Left ventricle myocardium inferior (tissue), 1 donor: ENCODE data around the gene KCNC1. TPM values are rescaled to one million over a fixed set of nuclear protein-coding genes. Genes with fewer than 3 reads are reported as not detected.

ENCODE experiments used
- DNase-seq: peaks from one replicate; pipeline ENCODE4 v3.0.0-alpha.2; 2020
- H3K27ac ChIP-seq: fragments of 200-600 bp; replicated peaks from 2 replicates; pipeline ENCODE4 v1.8.0; 2021
- H3K27me3 ChIP-seq: fragments of 200-600 bp; 2 replicates; pipeline ENCODE4 v1.8.0; 2021; ENCODE audit warnings: low read depth
- H3K36me3 ChIP-seq: fragments of 200-600 bp; 2 replicates; pipeline ENCODE4 v1.8.0; 2021
- H3K4me1 ChIP-seq: fragments of 200-600 bp; 2 replicates; pipeline ENCODE4 v1.8.0; 2021
- H3K4me3 ChIP-seq: fragments of 200-600 bp; 2 replicates; pipeline ENCODE4 v1.8.0; 2021; ENCODE audit warnings: mild to moderate bottlenecking, moderate library complexity
- H3K9me3 ChIP-seq: fragments of 200-600 bp; replicated peaks from 2 replicates; pipeline ENCODE4 v1.8.0; 2021
- intact Hi-C: fragments of 100-400 bp; cut with micrococcal nuclease; formaldehyde crosslinking; loops from one replicate; pipeline ENCODE4 v1.11.0; 2022
- total RNA-seq: library from RNA; stranded (reverse); fragmentation: NEBNext Ultra II Directional; extraction: Animal tissue kit (Norgen Biotek cat#: 25700); gene quantifications from one replicate; pipeline ENCODE4 v1.2.1, GENCODE V29; 2021
- TF ChIP-seq, protein P1 (sequence below): fragments of 200-600 bp; IDR thresholded peaks from 2 replicates; pipeline ENCODE4 v1.8.0; 2021; ENCODE audit warnings: antibody characterized with exemption, mild to moderate bottlenecking, borderline replicate concordance
- donor health status: DM: no; HTN: yes; CAD: no; lungs with severe emphysema.

The KCNC1 gene
- total RNA-seq, 1 donor from 2014 or later: not detected

DNA sequence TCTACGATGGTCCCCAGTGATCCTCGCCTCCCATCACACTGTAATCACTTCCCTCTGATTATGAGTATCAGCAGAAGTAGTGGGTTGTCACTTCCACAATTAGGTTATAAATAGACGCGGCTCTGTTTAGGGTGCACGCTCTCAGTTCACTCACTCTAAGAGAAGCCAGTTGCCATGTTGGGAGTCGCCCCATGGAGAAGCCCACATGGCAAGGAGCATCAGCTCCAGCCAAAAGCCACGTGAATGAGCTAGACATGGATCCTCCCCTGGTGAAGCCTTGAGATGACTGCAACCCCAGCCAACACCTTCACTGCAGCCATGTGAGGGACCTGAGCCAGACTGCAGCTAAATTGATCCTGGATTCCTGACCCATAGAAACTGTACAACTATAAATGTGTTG, 41.6 kb upstream of the KCNC1 start:
- H3K4me1 ChIP-seq: peaks cover 6% of the 10 kb centered on the region
- no peak overlapping the region for H3K27ac ChIP-seq
- TF ChIP-seq, protein P1, sequence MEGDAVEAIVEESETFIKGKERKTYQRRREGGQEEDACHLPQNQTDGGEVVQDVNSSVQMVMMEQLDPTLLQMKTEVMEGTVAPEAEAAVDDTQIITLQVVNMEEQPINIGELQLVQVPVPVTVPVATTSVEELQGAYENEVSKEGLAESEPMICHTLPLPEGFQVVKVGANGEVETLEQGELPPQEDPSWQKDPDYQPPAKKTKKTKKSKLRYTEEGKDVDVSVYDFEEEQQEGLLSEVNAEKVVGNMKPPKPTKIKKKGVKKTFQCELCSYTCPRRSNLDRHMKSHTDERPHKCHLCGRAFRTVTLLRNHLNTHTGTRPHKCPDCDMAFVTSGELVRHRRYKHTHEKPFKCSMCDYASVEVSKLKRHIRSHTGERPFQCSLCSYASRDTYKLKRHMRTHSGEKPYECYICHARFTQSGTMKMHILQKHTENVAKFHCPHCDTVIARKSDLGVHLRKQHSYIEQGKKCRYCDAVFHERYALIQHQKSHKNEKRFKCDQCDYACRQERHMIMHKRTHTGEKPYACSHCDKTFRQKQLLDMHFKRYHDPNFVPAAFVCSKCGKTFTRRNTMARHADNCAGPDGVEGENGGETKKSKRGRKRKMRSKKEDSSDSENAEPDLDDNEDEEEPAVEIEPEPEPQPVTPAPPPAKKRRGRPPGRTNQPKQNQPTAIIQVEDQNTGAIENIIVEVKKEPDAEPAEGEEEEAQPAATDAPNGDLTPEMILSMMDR: no peak
- no peak overlapping the region for H3K4me3 ChIP-seq
- intact Hi-C loops: no loop called here
- H3K36me3 ChIP-seq: no peaks in the 10 kb centered on the region
- no peak for DNase-seq
- H3K9me3 ChIP-seq: no peaks in the 10 kb centered on the region
- peaks cover 82% of the 10 kb centered on the region for H3K27me3 ChIP-seq

DNA sequence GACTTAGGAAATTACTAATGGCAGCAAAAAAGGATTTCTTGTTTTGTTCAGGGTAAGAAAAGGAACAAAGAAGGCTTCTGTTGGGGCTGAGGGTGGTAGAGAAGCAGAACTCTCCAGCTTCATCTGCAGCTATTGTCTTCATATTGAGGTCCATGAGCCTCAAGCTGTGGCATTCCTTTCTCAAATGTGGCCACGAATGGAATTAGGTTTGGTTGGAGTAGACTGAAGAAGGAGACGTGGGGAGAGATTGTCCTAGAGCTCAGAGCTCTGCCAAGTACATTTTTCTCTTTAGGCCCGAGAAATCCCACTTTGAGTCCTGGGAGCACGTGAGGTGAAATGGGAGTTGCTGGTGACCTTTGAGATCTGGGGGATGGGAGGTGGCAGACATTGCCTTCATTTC, 41.0 kb upstream of the KCNC1 start:
- TF ChIP-seq, protein P1: no peak
- H3K4me3 ChIP-seq: no peak overlapping the region
- intact Hi-C loops: no loop called here
- no peak overlapping the region for H3K27ac ChIP-seq
- H3K4me1 ChIP-seq: peaks cover 6% of the 10 kb centered on the region
- H3K36me3 ChIP-seq: no peaks in the 10 kb centered on the region
- DNase-seq: no peak
- no peaks in the 10 kb centered on the region for H3K9me3 ChIP-seq
- H3K27me3 ChIP-seq: peaks cover 78% of the 10 kb centered on the region

DNA sequence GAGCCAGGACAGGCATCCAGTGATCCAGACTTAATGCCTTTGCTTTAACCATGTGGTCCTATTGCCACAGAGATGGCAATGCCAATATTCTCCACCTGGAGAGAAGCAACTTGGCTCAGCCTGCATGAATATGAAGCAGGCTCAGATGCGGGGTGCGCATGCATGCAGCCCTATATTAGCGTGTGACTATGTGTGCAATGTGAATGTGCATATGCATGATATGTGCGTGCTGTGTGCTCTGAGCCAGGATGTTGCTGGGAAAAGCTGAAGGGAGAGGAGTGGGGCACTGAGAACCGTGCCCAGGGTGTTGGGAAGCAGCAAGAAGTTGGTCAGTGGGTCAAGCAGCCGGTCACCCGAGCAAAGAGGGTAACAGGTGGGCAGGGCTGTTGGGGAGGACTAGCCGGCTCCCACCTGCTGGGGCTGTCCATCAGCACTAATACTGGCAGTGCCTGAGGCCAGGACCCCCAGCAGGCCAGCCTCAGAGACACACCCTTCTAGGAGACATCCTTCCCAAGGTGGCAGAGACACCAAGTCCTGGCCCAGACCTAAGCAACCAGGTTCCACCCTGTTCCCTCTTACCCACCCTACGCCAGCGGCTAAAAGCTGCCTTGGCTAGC, 40.0 kb upstream of the KCNC1 start:
- Histone ChIP-seq H3K4me1 (peaks cover 6% of the 10 kb centered on the region), H3K27me3 (peaks cover 72% of the 10 kb centered on the region), H3K4me3 (no peak overlapping the region), H3K36me3 (no peaks in the 10 kb centered on the region), H3K27ac (no peak overlapping the region), H3K9me3 (no peaks in the 10 kb centered on the region)
- TF ChIP-seq, protein P1: no peak
- intact Hi-C loops: no loop called here
- no peak for DNase-seq

DNA sequence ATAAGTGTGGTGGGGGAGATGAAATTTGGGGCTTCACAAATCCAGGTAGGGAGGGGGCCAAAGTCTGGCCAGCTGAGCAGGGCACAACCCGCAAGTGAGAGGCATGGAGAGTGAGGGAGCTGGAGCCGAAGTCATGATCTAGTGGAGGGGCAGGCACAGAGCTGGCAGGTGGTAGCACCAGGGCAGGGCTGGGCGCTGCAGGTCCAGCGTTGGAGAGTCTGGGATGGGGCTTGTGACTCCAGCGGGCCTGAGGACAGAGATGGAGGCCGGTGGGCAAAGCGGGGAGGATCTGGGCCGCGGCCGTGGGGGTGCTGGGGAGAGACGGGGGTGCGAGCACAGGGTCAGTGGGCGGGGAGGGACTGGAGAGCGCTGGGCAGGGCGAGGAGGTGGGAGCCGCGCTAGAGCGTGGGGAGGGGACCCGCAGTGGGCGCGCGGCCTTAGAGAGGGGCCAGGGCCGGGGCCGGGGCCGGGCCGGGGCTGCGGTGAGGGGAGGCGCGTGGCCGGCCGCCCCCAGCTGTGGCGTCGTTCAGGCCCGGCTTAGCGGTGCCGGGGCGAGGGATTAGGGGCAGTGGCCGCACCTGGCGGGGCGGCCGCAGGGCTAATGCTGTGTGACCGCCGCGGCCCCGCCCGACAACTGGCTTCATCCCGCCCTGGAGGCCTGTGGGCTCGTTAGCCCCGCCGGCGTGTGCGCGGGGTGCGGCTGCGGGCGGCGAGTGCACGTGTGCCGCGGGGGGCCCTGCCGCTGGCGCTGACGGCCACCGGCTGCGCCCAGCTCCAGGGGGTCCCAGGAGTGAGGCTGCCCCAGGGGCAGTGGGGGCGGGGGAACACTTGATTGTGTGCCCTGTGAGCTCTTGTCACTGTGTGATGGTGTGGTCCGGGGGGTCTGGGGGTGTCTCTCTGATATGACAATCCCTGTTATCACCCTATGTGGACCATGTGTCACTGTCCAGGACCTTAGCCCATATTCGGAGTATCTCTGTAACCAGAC, 38.8 kb upstream of the KCNC1 start:
- no peak overlapping the region for H3K27ac ChIP-seq
- no peak for DNase-seq
- intact Hi-C loops: no loop called here
- H3K4me3 ChIP-seq: peak overlapping the region; percentile 33
- no peaks in the 10 kb centered on the region for H3K36me3 ChIP-seq
- peaks cover 68% of the 10 kb centered on the region for H3K27me3 ChIP-seq
- TF ChIP-seq, protein P1: no peak
- no peaks in the 10 kb centered on the region for H3K9me3 ChIP-seq
- peaks cover 6% of the 10 kb centered on the region for H3K4me1 ChIP-seq

DNA sequence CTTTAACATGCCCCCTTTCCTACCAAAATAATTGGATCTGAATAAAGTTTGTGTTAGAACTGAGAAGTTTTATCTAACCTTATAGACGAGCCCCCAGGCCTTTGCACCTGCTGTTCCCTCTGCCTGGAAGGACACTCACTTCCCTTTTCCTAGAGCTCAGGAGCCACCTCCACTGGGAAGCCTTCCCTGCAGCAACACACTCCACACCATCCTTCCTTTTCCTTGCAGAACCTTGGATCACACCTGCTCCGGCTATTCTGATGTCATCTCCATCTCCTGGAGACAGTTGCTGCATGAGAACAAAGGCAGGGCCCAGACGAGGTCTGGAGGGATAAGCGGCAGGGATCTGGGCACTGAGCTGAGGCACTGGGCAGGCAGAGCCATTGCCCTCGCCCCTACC, 37.8 kb upstream of the KCNC1 start:
- Histone ChIP-seq H3K4me3 (no peak overlapping the region), H3K4me1 (peaks cover 6% of the 10 kb centered on the region), H3K27ac (no peak overlapping the region), H3K27me3 (peaks cover 61% of the 10 kb centered on the region), H3K9me3 (no peaks in the 10 kb centered on the region), H3K36me3 (no peaks in the 10 kb centered on the region)
- intact Hi-C loops: no loop called here
- TF ChIP-seq, protein P1: no peak
- DNase-seq: no peak
